NCI-H2029 treated with DMSO at 0.1 percent for 48 hours (cell line): ENCODE data around the gene SIPA1L3.

Experiments
- DNase-seq: peaks from one replicate; lab custom pipeline; 2025; lab: John Stamatoyannopoulos, UW

Gene SIPA1L3

DNA sequence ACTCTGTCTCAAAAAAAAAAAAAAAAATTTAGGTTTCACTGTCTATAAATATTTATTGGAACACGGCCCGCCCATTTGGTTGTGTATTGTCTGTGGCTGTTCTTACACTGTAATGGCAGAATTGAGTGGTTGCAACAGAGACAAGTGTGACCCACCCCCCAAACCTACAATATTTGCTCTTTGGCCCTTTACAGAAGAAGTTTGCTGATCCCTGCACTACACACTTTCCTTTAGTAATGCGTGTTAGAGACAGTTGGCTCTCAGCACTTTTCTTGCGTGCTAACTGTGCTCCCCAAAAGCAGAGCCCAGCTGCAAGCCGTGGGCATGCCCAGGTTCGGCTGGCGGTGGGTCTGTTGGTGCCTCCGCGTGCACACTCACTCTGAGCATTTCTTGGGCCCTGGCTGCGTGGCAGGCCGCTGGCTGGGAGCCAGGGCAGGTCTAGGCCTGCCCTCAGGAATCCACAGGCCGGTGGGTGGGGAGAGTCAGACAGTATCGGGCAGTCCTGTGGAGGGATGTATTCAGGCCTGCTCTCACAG lies 72.6 kb downstream of the SIPA1L3 start:
- DNase-seq: no peak

- no peak for DNase-seq
Observed at GRCh38 chr19:37980419-37981170, 73.6 kb downstream of the SIPA1L3 start.

DNA sequence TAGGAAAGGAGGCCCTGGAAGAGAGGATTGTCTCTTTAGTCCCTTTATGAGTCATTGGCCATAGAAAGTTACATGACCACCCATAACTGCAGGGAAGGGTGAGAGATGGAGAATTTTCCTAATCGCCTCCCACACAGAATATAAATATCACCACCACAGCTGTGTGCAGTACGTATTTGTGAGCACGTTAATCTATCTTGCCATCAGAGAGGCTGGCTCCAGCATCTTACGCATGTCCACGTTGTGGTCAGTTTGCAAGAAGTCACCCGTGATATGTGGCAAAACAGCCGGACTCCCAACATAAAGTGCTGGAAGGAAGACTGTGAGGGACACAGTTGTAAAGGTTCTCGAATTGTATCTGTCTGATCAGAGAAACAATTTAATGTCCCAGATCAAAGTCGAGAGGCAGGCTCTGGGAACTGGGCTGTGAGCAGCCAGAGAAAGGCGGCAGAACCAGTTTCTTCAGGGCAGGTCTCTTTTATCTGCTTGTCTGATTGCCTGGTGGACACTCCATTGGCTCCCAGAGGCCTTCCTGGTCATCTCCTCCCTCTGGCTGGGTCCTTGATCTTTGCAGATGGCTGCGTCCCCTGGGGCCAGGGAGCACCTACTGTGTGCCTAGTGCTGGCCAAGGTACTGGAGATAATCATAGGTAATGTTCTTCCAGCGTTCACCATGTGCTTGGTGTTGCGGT lies 74.9 kb downstream of the SIPA1L3 start:
- no peak for DNase-seq

DNA sequence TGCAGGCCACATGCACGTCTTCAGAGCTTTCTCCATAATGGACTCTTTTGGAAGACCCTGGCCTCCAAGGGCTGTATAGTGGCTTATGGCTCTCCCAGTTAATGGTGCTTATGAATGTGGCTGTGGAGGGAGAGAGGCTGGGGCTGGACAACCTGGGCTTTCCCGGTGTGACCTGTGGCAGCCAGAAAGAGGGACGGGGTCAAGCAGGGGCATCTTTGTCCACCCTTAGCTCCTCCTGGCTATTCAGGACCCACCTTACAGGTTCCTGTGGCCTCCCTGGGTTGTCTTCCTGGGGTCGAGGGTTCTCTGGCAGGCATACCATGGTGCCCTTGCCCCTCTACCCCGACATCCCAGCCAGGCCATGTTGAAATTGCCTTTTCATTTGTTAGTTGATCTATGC lies 75.6 kb downstream of the SIPA1L3 start:
- DNase-seq: no peak

DNA sequence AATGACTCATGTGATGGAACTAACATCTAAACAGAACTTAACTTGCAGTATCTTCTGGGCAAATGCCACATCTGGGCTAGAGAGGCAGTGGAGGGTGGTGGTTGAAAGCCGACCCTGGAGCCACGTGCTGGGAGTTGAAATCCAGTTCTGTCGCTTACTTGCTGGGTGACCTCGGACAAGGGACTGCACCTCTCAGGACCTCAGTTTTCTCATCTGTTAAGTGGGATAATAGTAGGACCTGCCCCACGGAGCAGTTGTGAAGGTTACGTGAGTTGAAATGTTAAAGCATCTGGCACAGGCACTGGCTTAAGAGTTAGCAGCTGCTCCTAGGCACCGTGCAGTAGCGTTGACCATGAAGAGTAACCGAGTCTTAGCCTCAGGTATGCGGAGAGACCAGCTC lies 76.1 kb downstream of the SIPA1L3 start:
- DNase-seq: no peak

DNA sequence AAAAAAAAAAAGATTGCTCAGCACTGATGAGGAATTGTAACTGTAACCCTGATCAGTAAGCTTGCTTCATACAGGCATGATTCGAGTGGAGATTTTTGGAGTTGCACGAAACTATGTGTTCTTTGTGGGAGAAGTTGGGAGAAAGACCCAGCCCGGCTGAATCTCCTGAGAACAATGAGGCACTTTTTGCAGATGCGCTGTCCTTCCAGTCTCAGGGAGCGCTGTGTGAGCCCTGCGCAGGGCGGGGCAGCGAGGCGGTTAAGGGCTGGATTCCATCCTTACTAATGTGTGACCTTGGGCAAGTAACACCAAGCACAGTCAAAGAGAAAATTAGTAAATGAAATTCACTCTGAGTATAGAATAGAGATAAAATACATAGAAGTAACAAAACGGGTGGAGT lies 76.9 kb downstream of the SIPA1L3 start:
- DNase-seq: no peak

DNA sequence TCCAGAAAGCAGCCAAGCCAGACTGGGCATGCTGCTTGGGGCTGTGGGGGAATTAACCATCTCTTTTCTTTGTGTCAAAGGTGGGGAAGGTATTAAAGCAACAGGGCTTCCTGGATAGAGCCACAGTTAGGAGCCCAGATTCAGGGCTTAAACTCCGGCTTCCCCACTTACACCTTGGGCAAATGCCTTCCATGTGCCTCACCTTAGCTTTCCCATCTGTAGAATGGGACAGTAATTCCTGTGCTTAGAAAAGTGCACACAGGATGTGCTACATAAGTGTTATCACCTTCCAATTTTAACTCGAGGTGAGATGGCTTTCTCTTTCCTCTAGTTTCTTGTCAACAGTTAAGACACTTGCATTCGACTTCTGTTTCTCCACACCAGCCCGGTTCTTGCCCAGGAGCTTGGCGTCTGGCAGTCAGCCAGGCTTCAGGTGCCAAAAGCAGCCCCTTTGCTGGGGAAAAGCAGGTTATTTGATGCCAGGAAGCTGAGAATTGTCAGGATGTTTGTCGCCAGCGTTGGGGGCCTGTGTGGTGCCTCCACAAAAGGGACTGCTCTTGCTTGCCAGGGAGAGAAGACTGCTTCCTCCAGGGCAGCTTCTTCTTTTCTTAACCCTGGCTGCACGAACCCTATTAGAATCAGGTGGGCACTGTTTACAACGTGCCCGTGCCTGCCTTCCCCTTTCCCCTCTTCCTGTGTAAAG lies 79.2 kb downstream of the SIPA1L3 start:
- peak; percentile 49 for DNase-seq

- no peak for DNase-seq
Observed at GRCh38 chr19:37987356-37988332, 80.6 kb downstream of the SIPA1L3 start.

GRCh38 chr19:37988758-37989635 lies 82.0 kb downstream of the SIPA1L3 start:
- no peak for DNase-seq

DNA sequence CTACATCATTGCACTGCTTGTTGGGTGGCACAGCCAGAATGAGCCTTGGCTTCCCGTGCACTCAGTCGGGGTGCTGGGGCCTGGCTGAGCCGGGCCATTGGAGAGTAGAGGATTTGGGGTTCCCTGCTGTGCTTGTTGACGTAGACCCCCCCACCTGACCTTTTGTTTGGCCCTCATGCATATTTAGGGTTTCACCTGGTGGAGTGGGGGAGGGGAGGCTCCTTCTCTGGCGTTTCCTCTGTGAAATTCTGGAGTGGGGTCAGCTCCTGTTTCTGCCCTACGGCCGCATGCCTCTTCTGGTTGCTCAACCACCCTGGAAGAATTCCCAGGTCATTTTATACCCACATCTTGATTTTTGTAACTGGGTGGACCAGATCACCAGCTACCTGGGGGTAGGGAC lies 82.8 kb downstream of the SIPA1L3 start:
- no peak for DNase-seq

- no peak for DNase-seq
Observed at GRCh38 chr19:37990362-37990761, 83.4 kb downstream of the SIPA1L3 start.

GRCh38 chr19:37991176-37991835 lies 84.3 kb downstream of the SIPA1L3 start:
- no peak for DNase-seq

DNA sequence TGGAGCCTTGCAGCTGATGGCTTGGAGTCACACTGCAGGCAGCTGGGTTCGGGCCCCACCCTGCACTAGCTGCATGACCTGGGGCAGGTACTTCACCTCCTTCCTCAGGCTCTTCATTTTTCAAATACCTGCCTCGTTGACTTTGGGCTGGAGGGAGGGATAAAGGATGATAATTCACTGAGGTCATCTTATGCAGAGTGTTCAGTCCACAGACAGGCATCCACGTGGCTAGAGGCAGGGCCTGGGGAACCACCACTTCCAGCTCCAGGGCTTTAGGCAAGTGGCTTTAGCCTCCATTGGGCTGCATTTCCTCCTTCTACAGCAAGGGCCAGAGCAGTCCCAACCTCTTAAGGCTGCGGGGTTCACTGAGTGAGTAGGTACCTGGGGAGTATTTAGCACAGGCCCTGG lies 84.8 kb downstream of the SIPA1L3 start:
- DNase-seq: no peak

- DNase-seq: no peak
Observed at GRCh38 chr19:37992761-37993160, 85.8 kb downstream of the SIPA1L3 start.

GRCh38 chr19:37994823-37995130 lies 87.8 kb downstream of the SIPA1L3 start:
- DNase-seq: no peak

DNA sequence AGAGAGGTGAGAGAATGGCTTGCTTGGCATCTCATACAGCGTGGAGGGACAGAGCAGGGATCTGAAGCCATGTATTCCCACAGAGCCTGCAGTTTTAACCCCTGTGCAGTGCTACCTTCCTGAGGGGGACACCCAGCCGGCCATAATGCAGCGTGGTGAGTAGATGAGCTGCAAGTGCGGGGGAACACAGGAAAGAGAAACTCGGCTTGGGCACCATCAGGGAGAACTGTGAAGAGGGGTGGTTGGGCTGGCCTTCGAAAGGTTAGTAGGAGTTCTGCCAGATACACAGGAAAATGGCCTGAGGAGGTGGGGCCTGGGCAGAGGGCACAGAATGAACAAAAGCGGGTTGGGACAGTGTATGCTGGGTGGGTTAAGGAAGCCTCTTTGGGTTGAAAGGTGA lies 88.3 kb downstream of the SIPA1L3 start:
- DNase-seq: no peak

GRCh38 chr19:37997911-37998344 lies 90.9 kb downstream of the SIPA1L3 start:
- no peak for DNase-seq

DNA sequence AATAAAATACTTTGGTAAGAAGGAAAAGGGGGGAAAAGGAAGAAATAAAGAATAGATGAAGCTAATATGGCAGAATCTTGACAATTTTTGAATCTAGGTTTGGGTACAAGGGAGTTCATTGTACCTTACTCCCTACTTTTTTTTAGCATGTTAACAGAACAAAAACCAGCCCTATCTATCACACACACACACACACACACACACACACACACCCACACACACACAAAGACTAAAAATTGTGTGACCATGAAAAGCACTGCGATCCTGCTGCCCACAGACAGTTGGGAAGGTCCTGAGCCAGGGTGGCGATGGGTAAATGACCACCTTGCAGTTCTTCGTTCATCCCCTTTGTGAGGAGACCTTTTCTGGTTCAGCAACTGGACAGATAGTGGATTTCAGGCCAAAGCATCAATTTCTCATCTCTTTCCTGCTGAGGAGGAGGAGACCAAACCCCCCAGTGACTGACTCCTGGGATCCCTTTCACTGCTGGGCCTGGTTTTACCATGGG lies 91.8 kb downstream of the SIPA1L3 start:
- no peak for DNase-seq

GRCh38 chr19:37999309-38000213 lies 92.6 kb downstream of the SIPA1L3 start:
- no peak for DNase-seq
